DMS114 treated with DMSO at 0.1 percent for 48 hours (cell line): ENCODE data around the gene LAPTM5.

Source experiments
- DNase-seq: peaks from one replicate; lab custom pipeline; 2025; ENCODE audit not compliant: unreplicated experiment; lab: John Stamatoyannopoulos, UW

Gene LAPTM5

DNA sequence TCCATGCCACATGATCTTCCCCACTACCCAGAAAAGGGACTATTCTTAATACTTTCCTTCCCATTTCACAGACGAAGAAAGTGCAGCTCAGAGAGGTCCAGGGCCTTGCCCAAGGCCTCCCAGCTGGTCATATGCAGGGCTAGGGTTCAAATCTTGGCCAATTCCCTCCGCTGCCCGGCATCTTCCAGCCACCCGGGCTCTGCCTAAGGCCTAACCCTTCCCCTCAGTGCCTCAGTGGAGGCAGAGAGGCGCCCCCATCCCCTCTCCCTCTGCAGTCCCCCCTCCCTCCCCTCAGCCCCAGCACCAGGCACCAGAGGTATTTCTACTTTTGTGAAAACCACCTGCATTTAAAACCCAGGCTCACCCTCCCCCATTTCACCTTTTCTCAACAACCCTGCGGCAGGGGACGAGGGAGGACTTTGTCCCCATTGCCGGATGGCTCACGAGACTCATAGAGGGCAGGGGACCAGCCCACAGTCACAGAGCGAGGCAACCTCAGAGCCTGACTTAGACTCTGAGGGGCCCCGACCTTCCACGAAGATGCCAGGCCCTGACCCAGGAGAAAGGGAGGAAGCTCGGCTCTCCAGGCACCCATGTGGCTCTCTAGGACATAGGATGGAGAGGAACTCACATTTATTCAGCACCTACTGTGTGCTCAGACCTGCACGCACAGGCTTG is 12.3 kb downstream of the LAPTM5 start:
- no peak for DNase-seq

DNA sequence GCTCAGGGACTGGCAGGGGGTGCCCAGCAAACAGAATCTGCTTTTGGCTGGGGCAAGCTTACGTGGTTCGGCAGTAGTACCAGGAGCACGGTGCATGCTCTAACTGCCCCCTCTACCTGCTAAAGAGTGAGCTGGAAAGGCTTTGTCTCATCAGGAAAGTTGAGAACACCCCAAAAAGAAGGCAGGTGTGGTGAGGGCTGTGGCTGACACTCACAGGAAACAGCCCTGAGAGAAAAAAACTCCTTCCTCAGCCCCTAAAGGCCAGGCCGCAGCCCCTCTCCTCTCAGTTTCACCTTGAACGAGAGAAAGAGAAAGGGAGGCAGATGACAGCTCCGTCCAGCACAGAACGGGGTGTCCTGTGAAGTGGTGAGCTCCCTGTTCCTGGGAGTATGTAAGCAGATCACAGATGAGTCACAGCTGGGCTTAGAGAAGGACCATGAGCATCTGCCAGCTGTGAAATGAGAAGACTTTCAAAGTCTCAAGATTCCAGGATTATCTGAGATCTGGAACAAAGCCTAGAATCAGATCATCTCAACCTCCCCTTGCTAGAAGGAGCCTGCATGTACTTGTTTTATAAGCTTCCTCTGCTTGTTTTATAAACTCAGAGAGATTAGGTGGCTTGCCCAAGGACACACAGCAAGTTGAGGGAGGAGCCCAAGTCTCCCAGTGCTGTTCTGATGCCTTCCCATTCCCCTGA is 13.4 kb downstream of the LAPTM5 start:
- no peak for DNase-seq

DNA sequence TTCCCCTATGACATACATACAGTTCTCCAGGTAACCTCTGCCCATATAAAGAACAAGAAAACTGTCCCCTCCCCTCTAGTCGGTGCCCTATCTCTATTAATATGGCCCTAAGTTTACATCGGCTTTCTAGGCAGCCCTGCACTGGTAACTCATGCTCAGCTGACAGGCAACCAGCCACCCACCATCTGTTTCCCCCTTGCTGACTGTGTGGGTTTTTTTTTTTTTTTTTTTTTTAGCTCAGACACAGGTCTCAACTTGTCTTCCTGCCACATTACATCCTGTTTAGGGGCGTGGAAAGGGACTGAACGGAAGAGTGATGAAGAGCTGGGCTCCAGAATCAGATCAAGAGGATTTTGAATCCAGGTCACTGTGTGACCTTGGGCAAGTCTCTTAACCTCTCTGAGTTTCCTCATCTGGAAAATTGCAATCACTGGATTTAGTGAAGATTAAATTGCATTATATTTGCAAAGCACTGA is 14.0 kb downstream of the LAPTM5 start:
- no peak for DNase-seq

DNA sequence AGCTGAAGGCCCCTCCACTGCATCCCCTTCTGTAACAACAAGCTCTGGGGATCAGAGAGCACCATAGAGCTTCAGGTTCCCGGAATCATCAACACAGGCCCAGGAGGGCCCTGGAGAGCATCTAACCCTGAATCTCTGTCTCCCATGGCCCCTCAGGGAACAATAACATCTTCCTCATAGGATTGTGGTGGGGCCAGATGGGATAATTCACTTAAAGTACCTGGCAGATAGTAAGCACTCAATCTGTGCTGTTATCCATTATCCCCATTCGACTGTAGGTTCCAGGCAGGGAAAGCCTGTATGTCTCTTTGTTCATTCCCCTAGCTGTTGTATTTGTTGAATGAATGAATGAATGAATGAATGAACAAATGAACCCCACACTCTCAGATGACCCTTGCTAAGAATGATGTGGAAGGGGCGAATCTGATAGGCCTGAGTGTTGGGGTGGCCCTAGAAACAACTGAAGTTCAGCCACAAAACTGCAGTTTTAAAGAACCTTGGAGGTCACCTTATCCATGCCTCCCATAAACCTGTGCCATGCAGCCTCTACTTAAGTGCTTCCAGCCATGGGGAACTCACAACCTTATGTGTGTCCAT is 14.5 kb downstream of the LAPTM5 start:
- no peak for DNase-seq

DNA sequence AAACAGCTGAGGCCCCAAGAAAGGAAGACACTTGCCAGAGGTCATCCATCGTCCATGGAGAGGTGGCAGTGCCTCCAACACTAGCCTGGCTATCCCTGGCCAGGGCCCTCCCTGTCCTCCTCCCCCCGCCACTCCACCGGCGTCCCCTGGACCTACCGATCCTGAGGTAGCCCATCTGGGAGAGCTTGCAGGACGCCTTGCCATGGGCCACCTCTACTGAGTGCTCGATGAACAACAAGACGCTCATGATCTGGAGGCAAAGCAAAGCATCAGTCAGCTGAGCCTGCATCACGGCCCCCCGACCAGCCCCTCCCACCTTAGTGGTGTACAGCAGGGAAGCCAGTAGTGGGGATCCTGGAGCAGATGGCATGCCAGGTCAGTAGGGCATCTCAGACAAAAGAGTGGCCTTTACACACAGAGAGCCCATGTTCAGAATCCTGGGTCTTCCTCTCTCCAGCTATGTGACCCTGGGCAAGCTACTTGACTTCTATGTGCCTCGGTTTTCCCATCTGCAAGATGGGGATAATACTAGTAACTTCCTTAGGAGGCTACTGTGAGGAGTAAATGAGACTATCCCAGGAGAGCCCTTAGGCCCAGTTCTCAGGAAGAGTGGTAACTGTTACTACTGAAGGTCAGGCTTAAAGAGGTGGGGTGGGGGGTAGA is 15.1 kb downstream of the LAPTM5 start:
- DNase-seq: no peak

DNA sequence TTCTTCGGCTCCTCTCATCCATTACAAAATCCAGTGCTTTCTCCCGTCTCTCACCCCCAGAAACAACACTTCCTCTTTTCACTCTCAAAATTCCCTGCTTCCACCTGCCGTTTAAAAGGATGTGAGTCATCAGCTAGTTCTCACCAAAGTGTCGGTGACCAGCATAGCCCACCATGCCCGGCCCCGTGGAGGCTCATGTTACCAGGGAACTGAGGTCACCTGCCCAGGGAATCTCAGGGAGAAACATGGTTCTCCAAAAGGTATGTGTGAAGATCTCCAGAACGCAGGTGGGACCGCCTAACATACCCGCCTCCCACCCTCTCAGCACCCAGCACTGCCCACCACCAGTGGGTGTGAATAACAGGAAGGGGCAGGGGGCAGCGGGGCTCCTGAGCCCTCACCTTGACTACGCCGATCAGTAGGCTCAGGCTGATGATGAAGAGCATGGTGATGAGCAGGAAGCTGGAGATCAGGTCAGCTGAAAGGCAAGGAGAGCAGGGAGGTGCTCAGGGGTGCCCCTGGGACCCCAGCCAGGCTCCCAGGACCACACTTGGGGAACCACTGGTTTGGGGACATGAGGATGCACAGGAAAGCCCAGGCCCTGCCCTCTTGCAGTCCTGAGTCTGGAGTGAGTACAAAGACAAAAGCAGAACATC is 16.2 kb downstream of the LAPTM5 start:
- DNase-seq: no peak

DNA sequence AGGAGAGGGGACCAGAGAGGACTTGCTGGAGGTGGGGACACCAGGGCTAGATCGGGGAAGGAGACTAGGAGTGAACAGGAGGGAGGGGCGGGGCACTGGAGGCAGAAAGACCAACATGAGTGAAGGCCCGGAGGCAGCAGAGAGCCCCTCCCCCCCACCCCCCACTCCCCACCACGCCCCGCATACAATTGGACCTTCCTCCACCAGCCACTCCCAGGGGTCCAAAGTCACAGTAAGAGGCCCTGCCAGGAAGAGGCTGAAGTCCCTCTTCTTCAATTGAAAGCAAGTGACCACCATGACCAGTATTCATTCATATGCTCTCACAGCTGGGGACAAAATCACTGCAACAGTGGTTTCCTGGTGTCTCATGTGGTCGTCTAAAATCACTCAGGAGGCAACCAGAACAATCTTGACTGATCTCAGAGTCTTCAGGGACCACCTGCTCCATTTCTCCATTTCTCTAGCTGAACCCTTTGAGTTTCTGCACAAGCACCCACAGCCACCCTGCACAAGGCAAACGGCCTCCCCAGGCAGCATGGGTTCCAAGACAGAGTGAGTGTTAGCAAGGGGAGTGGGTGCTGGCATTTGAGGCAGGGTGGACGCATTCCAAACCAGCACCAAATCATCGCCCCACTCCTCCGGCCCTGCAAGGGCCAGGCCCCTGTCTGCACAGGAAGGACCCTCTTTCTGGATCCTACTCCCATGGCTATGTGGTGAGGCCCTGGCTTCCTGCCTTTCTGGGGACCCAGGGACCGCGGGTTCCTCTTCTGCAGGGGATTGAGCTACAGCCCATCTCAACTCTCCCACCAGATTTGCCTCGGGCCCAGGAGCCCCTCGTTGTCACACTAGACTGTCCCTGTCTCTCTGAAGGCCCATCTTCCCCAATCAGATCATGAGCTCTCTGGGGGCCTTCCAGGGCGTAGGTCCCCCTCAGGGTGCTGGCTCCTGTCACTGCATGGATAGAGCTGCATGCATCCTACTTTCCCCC is 17.0 kb downstream of the LAPTM5 start:
- no peak for DNase-seq

DNA sequence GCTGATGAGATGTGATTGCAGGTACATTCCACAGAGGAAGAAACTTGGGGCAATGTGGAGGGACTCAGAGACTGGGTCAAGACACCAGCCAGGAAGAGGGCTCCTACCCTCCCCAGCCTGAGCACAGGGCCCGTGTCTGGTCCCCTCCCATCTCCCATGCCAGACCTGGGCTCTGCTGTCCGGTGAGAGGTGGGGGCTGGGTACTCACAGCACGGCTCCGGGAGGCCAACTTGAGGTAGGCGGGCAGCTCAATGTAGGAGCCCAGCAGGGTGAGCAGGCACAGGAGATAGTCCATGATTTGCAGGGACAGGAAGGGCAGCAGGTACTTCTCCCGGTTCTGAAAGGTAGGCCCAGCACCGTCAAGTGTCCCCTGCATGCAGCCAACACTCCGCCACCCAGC is 18.0 kb downstream of the LAPTM5 start:
- DNase-seq: no peak

DNA sequence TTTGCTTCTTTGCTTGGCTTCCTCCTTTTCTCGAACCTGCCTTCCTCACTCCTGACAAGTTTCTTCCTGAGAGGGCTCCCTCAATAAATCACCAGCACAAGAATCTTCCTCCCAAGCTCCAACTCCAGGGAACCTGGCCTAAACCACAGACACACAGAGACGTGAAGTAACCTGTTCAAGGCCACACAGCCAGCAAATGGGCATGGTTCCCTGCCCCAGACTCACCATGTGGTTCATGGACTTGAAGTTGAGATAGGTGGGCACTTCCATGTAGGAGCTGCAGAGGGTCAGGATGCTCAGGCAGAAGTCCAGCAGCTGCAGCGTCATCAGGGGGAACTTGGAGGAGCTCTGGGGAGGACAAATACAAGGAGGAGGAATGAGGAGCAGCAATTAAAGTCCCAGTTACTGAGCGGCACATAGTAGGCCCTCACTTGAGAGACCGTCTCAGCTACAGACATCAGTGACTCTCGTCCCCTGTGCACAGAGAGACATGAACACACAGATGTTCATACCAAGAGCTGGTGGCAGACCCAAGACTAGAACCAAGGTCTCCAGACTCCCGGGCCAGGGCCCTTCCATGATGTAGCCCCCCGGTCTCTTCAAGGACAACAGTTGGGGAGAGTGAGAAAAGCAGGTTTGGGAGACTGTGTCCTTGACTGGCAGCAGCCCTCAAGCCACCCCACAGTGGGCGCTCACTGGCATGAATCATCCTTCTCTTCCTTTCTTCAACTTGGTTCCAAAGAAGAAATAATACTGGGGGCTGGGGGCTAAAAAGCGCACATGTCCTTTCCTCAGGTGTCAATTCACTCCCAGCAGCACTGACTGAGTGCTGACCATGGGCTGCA is 18.6 kb downstream of the LAPTM5 start:
- no peak for DNase-seq

DNA sequence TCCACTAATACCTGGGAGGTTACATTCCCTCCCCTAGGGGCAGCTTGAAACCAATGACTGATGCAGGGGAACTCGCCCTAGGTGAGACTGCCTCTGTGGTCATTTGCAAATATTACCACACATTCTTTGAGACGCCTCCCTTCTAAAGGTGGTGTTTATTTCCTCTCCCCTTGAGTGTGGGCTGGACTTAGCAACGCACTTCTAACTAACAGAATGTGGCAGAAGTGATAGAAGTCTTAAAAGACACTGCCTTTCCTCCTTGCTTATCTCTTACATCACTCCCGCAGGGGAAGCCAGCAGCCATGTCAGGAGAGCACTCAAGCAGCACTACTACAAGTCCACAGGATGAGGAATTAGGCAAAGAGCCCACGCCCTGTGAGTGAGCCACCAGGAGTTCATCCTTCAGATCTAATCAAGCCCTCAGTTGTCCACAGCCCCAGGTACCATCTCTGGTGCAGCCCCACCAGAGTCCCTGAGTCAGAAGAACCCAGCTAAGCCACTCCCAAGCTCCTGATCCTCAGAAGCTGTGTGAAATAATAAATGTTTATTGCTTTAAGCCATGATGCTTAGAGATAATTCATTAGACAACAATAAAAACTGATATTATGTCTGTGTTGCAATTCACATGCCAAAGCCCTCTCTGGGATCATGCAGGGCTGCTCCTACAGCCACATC is 19.4 kb downstream of the LAPTM5 start:
- DNase-seq: no peak

DNA sequence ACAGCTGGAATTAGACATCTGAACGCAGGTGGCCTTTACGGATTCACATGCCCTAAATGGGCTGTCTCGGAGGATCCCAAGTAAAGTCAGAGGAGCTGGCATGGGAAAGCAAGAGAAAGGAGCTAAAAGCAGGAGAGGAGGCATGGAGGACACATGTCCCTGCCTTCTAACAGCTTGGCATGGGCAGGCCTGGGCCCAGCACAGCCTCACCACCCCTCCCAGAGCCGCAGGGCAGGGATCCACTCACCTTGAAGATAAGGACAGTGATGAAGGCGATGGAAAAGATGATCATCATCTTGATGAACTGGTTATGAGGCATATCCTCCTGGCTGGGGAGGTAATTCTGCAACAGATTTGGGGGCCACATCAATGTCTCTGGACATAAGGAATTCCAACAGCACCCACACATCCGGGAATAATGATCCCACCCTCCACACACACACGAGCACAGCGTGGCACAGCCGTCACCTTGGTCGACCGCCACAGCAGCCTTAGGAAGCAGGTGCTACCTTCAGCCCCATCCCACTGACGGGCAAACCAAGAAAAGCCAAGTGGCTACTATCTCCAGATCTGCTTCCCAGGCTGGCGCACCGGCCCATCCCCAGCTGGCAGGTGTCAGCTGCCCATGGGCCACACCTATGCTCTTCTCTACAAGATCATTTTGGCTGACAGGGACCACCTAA is 20.1 kb downstream of the LAPTM5 start:
- DNase-seq: no peak

DNA sequence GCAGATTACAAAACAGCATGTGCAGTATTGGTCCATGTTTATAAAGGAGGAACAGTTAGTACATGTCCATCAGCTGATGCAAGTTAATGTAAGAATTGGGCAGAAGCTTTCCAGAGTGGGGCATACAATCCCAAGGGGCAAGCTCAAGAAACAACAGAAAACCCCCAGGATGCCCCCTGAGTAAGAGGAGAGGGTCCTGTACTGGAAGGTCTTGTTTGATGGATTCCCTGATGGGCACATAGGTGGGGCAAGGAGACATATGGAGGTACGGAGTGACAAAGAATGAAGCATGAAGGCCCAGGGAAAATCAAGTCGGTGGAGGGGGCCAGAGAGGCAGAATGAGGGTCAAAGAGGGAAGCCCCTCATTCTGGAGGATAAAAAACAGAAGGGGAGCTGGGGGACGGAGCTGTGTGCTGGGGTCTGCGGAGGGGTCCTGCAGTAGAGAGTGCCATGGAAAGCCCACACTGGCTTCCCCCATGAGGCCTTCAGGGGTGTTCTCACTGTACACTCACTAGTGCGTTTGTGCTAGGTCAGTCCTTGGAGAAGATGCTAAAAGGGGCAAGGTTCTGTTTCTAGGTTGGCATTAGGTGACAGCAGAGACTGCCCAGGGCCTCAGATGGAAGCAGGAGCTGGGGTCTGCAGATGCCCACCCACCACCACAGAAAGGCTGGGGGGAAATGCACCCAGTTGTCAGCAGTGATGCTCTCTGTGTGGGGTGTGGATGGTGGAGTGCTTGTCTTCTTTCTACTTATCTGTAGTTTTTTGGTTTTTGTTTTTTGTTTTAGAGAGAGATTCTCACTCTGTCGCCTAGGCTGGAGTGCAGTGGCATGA is 21.7 kb downstream of the LAPTM5 start:
- DNase-seq: no peak

DNA sequence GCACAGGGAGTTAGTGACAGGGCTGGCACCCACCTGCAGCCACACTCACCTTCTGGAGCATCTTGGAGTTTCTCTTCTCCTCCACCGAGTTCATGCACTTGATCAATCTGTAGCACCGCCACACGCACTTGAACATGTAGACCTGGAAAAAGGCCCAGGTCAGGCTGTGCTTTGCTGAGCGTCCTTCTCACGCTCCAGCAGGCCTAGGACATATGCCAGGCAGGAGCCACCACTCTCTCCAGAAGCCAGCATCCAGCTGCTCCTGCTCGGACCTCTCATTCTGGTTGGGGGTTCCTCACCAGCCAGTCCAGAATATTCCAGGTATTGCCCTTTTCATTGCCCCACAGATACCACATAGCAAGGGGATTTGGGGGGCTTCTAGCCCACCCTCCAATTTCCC is 22.4 kb downstream of the LAPTM5 start:
- no peak for DNase-seq

DNA sequence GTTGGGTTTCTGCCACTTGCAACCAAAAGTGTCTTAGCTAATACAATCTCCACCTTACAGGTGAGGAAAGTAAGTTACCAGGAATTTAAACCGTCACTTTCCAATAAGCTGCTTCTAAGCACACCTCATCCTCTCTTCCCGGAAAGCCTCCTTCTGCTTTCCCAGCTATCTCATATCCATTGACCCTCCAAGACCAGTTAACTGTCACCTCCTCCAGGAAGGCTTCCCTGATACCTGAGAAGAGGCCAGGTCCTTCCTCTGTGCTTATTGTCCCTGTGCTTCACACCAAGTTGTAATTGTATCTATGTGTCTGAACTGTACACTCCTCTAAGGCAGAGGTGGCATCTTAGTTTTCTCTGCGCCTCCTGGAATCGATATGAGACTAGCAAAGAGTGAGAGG is 23.0 kb downstream of the LAPTM5 start:
- no peak for DNase-seq

DNA sequence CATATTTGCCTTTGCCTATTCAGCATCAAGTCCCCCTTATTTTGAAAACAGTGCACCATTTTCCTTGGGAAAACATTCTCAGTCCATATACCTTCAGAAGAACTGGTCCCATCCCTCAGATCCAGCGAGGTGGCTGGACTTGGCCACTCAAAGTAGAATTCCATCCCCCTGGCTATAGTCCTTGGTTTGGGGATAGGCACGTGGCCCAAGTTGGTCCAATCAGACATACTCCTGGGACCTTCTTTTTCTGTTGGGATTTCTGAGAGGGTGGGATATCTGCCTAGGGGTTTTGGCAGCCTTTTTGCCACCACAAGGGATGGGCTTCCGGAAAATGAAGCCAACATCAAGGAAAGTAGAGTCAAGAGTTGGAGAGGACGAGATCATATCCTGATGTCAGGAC is 23.5 kb downstream of the LAPTM5 start:
- no peak for DNase-seq

DNA sequence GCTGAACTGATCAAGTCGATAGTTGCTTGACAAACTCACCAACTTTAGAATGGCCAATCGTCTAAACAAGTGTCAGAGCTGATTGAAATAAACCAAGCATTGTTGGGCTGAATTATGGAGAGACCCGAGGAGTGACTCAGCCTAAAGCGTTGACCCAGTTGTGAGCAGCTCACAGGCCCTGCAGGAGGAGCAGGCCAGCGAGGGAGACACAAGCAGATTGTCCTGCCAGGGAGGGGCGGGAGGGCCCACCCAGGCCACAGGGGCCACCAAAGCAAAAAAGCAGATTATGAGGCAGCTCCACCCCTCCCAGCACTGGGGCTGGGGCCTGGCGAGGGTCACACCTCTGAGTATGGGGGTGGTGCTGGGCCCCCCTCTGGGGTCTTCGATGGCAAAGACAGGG is 24.1 kb downstream of the LAPTM5 start:
- no peak for DNase-seq

DNA sequence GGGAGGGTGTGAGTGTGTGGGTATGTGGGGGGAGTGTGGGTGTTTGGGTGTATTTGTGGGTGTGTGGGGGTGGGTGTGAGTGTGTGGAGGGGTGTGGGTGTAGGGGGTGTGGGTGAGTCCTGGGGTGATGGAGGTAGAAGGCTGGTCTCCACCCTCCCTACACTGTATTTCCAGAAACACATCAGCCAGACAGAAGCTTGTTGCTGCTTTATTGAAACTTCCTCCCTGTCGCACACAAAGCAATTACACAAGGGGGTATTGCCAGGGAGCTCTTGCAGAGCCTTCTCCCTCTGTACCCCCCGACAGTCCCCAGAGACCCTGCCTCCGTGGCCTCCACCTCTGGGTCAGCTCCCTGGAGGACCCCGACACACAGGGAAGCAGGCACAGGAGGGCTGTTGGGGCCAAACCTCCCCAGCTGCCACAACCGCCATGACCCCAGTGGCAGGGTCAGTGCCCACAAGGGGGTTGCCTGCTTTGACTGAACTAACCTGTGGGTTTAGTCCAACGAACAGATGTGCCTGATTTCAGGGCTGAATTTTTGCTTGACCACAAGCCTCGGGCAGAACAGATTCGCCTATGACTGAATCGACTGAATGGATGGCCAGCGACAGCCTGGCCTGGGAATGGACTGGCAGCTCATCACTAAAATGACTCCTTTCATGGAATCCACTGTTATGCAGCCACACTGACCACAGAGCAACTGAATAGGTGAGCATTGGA is 25.1 kb downstream of the LAPTM5 start:
- DNase-seq: no peak
